CD4-positive, alpha-beta T cell (primary cell): ENCODE data around the gene KRT2. TPM values are rescaled to one million over a fixed set of nuclear protein-coding genes. Genes with fewer than 3 reads are reported as not detected.

Source experiments
- ATAC-seq: fragments of 200-7000 bp; cut with Tn5 transposase; one replicate; pipeline ENCODE4 v1.10.0; 2022; ENCODE audit warnings: mild to moderate bottlenecking; ENCODE audit not compliant: poor library complexity
- CTCF ChIA-PET: fragments of 350-600 bp; sonication (Branson Sonifier 250); formaldehyde crosslinking; loops from one replicate; lab custom pipeline; 2021; ENCODE audit warnings: antibody characterized with exemption, inconsistent platforms; lab: Charles Lee
- POLR2A ChIA-PET: fragments of 350-600 bp; sonication (Branson Sonifier 250); formaldehyde crosslinking; loops from one replicate; lab custom pipeline; 2021; ENCODE audit warnings: antibody characterized with exemption, inconsistent platforms; lab: Charles Lee
- DNase-seq, 14 experiments: peaks; one replicate each; pipeline ENCODE4 v3.0.0-alpha.2; 2013 to 2020; ENCODE audit warnings: mixed read lengths in 2 of 14
- H3K27ac ChIP-seq, 2 donors: one replicate each; pipeline versions ENCODE4 v1.5.1 to v1.7.0; 2013; ENCODE audit warnings: low read length in 2 of 2, low read depth in 1 of 2, mild to moderate bottlenecking in 1 of 2
- H3K27me3 ChIP-seq, 2 experiments: 1 replicate in 1 of 2; 2 replicates in 1 of 2; pipeline versions ENCODE4 v1.6.1 to v1.7.0; 2013; ENCODE audit warnings: low read length in 2 of 2, control low read depth in 1 of 2, mild to moderate bottlenecking in 1 of 2, moderate library complexity in 1 of 2; ENCODE audit not compliant: insufficient read depth in 2 of 2, control insufficient read depth in 1 of 2
- H3K36me3 ChIP-seq: one replicate; pipeline ENCODE4 v1.6.1; 2013; ENCODE audit warnings: low read length, control low read depth; ENCODE audit not compliant: insufficient read depth
- H3K4me1 ChIP-seq: one replicate; pipeline ENCODE4 v1.6.1; 2013; ENCODE audit warnings: low read length, control low read depth; ENCODE audit not compliant: insufficient read depth
- H3K4me3 ChIP-seq: one replicate; pipeline ENCODE4 v1.5.1; 2013; ENCODE audit warnings: mild to moderate bottlenecking, low read length, moderate library complexity
- H3K9me3 ChIP-seq, 2 experiments: 1 replicate in 1 of 2; 2 replicates in 1 of 2; pipeline versions ENCODE4 v1.6.1 to v1.7.0; 2013; ENCODE audit warnings: low read length in 2 of 2, mild to moderate bottlenecking in 2 of 2, control low read depth in 1 of 2, moderate library complexity in 1 of 2; ENCODE audit not compliant: control insufficient read depth in 1 of 2, insufficient read depth in 1 of 2
- H3K27ac Mint-ChIP-seq: one replicate; pipeline ENCODE4 v1.8.0; 2020; ENCODE audit warnings: mixed read lengths
- H3K27me3 Mint-ChIP-seq: one replicate; pipeline ENCODE4 v1.8.0; 2021; ENCODE audit warnings: mixed read lengths
- H3K36me3 Mint-ChIP-seq: one replicate; pipeline ENCODE4 v1.8.0; 2021; ENCODE audit warnings: low read depth, mixed read lengths
- H3K4me1 Mint-ChIP-seq: one replicate; pipeline ENCODE4 v1.8.0; 2021; ENCODE audit warnings: low read depth, mixed read lengths
- H3K4me3 Mint-ChIP-seq: one replicate; pipeline ENCODE4 v1.8.0; 2020; ENCODE audit warnings: mild to moderate bottlenecking, mixed read lengths
- H3K9me3 Mint-ChIP-seq: one replicate; pipeline ENCODE4 v1.8.0; 2020; ENCODE audit warnings: mixed read lengths
- CTCF ChIP-seq: fragments of 200-600 bp; IDR thresholded peaks from one replicate; pipeline ENCODE4 v1.8.0; 2022; ENCODE audit warnings: antibody characterized with exemption, mild to moderate bottlenecking
- intact Hi-C, 2 experiments: fragments of 100-400 bp; cut with DNase I in 1 of 2; cut with micrococcal nuclease in 1 of 2; formaldehyde crosslinking; loops; one replicate each; pipeline versions ENCODE4 v1.15.1 to v1.9.0; 2023 to 2025; cut with DNase I, micrococcal nuclease
- total RNA-seq, 174 experiments: library from RNA in 2 of 174; stranded (reverse) in 2 of 174; gene quantifications; one replicate each; pipeline ENCODE4 v1.2.3 and lab custom pipeline; 2021 to 2026

The KRT2 gene
- total RNA-seq, 2 experiments from 2014 or later: 1.7 to 2.1 TPM

- intact Hi-C loops: no loop called here
Measured at GRCh38 chr12:52641468-52641867, 10.5 kb downstream of the KRT2 start.

GRCh38 chr12:52637299-52637698 is 14.7 kb downstream of the KRT2 start:
- DNase-seq (no peak), ATAC-seq (no peak)
- no peaks in the 10 kb centered on the region for H3K27me3 ChIP-seq
- H3K4me3 Mint-ChIP-seq: no peak overlapping the region
- peaks cover 53% of the 10 kb centered on the region for H3K4me1 Mint-ChIP-seq
- no peaks in the 10 kb centered on the region for H3K36me3 Mint-ChIP-seq
- CTCF ChIA-PET: no interaction called here
- H3K27ac ChIP-seq: no peak overlapping the region
- H3K4me1 ChIP-seq: peaks cover 32% of the 10 kb centered on the region
- no peaks in the 10 kb centered on the region for H3K36me3 ChIP-seq
- intact Hi-C loops: no loop called here
- peak overlapping the region; percentile 12 for H3K27ac Mint-ChIP-seq
- POLR2A ChIA-PET: no interaction called here
- no peak overlapping the region for H3K4me3 ChIP-seq
- no peak for TF ChIP-seq CTCF
- H3K27me3 Mint-ChIP-seq: no peaks in the 10 kb centered on the region
- no peaks in the 10 kb centered on the region for H3K9me3 Mint-ChIP-seq
- no peaks in the 10 kb centered on the region for H3K9me3 ChIP-seq

More at GRCh38 chr12:52641468-52641867, 10.5 kb downstream of the KRT2 start:
- Histone ChIP-seq H3K27ac (no peak overlapping the region), H3K27me3 (no peaks in the 10 kb centered on the region), H3K4me1 (peaks cover 45% of the 10 kb centered on the region), H3K36me3 (no peaks in the 10 kb centered on the region), H3K9me3 (peaks cover 0 to 9% of the 10 kb centered on the region in 2 experiments), H3K4me3 (no peak overlapping the region)
- TF ChIP-seq CTCF: no peak
- ChIA-PET CTCF (no interaction called here), POLR2A (interaction anchor here (2.7 to 5.8 kb wide), 2 partner anchors 8 to 31 kb away, joined by 12 to 50 read pairs; no protein-coding TSS in a partner anchor)
- no peak overlapping the region for H3K4me3 Mint-ChIP-seq
- H3K27me3 Mint-ChIP-seq: no peaks in the 10 kb centered on the region
- no peak for ATAC-seq
- DNase-seq: peak in 1 of 14 experiments; percentile 13
- peaks cover 2% of the 10 kb centered on the region for H3K9me3 Mint-ChIP-seq
- H3K4me1 Mint-ChIP-seq: peaks cover 60% of the 10 kb centered on the region
- peaks cover 5% of the 10 kb centered on the region for H3K36me3 Mint-ChIP-seq
- H3K27ac Mint-ChIP-seq: peak overlapping the region; percentile 99

- Mint-ChIP-seq H3K27me3 (no peaks in the 10 kb centered on the region), H3K27ac (no peak overlapping the region), H3K36me3 (no peaks in the 10 kb centered on the region), H3K4me3 (no peak overlapping the region), H3K9me3 (no peaks in the 10 kb centered on the region), H3K4me1 (peaks cover 53% of the 10 kb centered on the region)
- ChIA-PET POLR2A (interaction anchor here (0.6 kb wide), 1 partner anchor 32 kb away, joined by 3 read pairs; no protein-coding TSS in a partner anchor), CTCF (no interaction called here)
- intact Hi-C loops: no loop called here
- Histone ChIP-seq H3K9me3 (no peaks in the 10 kb centered on the region), H3K4me3 (no peak overlapping the region), H3K36me3 (no peaks in the 10 kb centered on the region), H3K4me1 (peaks cover 34% of the 10 kb centered on the region), H3K27ac (no peak overlapping the region), H3K27me3 (no peaks in the 10 kb centered on the region)
- ATAC-seq (no peak), DNase-seq (no peak)
- TF ChIP-seq CTCF: no peak
Measured at GRCh38 chr12:52636592-52637258, 15.3 kb downstream of the KRT2 start.
